Hepatocyte (in vitro differentiated cells): ENCODE measurements around the gene OTOGL. TPM values are rescaled to one million over a fixed set of nuclear protein-coding genes. Genes with fewer than 3 reads are reported as not detected.

ENCODE experiments used
- DNase-seq: peaks from one replicate; pipeline ENCODE4 v3.0.0-alpha.2; 2016; ENCODE audit warnings: low spot score
- H2AFZ ChIP-seq: fragments of 200-600 bp; sonication (generic); 2 replicates; pipeline ENCODE4 v1.6.0; 2016; ENCODE audit warnings: antibody characterized with exemption, mild to moderate bottlenecking
- H3K27ac ChIP-seq: fragments of 200-600 bp; sonication (generic); 2 replicates; pipeline ENCODE4 v1.5.1; 2016; ENCODE audit warnings: mild to moderate bottlenecking
- H3K27me3 ChIP-seq: fragments of 200-600 bp; sonication (generic); 2 replicates; pipeline ENCODE4 v1.6.1; 2016
- H3K36me3 ChIP-seq: fragments of 200-600 bp; sonication (generic); replicated peaks from 2 replicates; pipeline ENCODE4 v1.5.1; 2016; ENCODE audit warnings: low read depth; ENCODE audit not compliant: insufficient read depth
- H3K4me1 ChIP-seq: fragments of 200-600 bp; sonication (generic); 2 replicates; pipeline ENCODE4 v1.5.1; 2016; ENCODE audit warnings: mild to moderate bottlenecking, moderate library complexity; ENCODE audit not compliant: insufficient read depth
- H3K4me2 ChIP-seq: fragments of 200-600 bp; sonication (generic); 2 replicates; pipeline ENCODE4 v1.6.0; 2016
- H3K4me3 ChIP-seq: fragments of 200-600 bp; sonication (generic); 2 replicates; pipeline ENCODE4 v1.5.1; 2016; ENCODE audit warnings: mild to moderate bottlenecking
- H3K79me2 ChIP-seq: fragments of 200-600 bp; sonication (generic); 2 replicates; pipeline ENCODE4 v1.6.0; 2017; ENCODE audit warnings: mild to moderate bottlenecking
- H3K9me2 ChIP-seq: fragments of 200-600 bp; sonication (generic); replicated peaks from 2 replicates; pipeline ENCODE4 v1.6.0; 2017; ENCODE audit warnings: mild to moderate bottlenecking; ENCODE audit not compliant: insufficient read depth
- H3K9me3 ChIP-seq: fragments of 200-600 bp; sonication (generic); 2 replicates; pipeline ENCODE4 v1.5.1; 2016; ENCODE audit warnings: low read depth, mild to moderate bottlenecking
- H4K20me1 ChIP-seq: fragments of 200-600 bp; sonication (generic); 2 replicates; pipeline ENCODE4 v1.6.0; 2016; ENCODE audit warnings: mild to moderate bottlenecking; ENCODE audit not compliant: insufficient read depth, poor library complexity, severe bottlenecking
- EZH2 ChIP-seq: fragments of 200-600 bp; sonication (generic); IDR thresholded peaks from 2 replicates; pipeline ENCODE4 v1.6.1; 2016; ENCODE audit warnings: antibody characterized with exemption, mild to moderate bottlenecking, borderline replicate concordance
- EZH2phosphoT487 ChIP-seq: fragments of 200-600 bp; sonication (generic); IDR thresholded peaks from one replicate; pipeline ENCODE4 v1.6.1; 2018; ENCODE audit warnings: antibody characterized with exemption, mild to moderate bottlenecking, low read depth, moderate library complexity; ENCODE audit not compliant: unreplicated experiment, severe bottlenecking
- WGBS: methylation state at CpG from one replicate; pipeline ENCODE4 v1.1.6; 2016; ENCODE audit warnings: low lambda C conversion rate; ENCODE audit errors: missing lambda C conversion rate; 5-methylcytosine and 5-hydroxymethylcytosine counted together
- polyA plus RNA-seq: library from polyadenylated mRNA; unstranded; fragments of >200 nt; fragmentation: Nextera tagmentation; extraction: Ambion mirVana; gene quantifications from 2 replicates; pipeline ENCODE4 v1.2.1, GENCODE V29; 2016
- total RNA-seq: library from RNA; depleted of rRNA; stranded (reverse); fragments of >200 nt; gene quantifications from 2 replicates; pipeline ENCODE4 v1.2.3, GENCODE V29; 2014
- TF ChIP-seq, protein P1 (sequence below): fragments of 200-600 bp; sonication (generic); IDR thresholded peaks from 2 replicates; pipeline ENCODE4 v1.5.1; 2016; ENCODE audit warnings: antibody characterized with exemption, mild to moderate bottlenecking; ENCODE audit not compliant: poor library complexity

OTOGL gene
- total and polyA plus RNA-seq, 2 experiments from 2014 or later, result 0.33 TPM; not detected in 1

DNA sequence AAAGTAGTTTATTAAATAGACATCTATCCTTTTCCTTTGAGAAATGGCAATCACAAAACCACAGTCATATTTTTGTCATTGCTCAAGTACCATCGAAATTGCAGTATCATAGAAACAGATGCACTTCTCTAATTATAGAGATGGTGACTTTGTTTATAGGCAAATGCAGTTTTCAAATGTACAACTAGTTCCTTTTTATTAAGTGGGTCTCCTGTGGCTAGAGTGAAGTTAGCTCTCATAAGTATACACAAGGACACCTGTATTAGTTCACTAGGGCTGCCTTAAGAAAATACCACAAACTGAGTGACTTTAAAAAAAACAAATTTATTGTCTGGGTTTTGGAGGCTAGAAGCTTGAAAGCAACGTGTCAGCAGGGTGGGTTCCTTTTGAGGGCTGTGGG lies 62.8 kb downstream of the OTOGL start:
- 86% methylated on average over 2 of the region's 2 CpGs for WGBS
- H3K9me3 ChIP-seq, result no peaks in the 10 kb centered on the region
- no peak overlapping the region for H3K4me2 ChIP-seq
- TF ChIP-seq, protein P1, sequence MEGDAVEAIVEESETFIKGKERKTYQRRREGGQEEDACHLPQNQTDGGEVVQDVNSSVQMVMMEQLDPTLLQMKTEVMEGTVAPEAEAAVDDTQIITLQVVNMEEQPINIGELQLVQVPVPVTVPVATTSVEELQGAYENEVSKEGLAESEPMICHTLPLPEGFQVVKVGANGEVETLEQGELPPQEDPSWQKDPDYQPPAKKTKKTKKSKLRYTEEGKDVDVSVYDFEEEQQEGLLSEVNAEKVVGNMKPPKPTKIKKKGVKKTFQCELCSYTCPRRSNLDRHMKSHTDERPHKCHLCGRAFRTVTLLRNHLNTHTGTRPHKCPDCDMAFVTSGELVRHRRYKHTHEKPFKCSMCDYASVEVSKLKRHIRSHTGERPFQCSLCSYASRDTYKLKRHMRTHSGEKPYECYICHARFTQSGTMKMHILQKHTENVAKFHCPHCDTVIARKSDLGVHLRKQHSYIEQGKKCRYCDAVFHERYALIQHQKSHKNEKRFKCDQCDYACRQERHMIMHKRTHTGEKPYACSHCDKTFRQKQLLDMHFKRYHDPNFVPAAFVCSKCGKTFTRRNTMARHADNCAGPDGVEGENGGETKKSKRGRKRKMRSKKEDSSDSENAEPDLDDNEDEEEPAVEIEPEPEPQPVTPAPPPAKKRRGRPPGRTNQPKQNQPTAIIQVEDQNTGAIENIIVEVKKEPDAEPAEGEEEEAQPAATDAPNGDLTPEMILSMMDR, result no peak
- no peak for TF ChIP-seq EZH2phosphoT487
- TF ChIP-seq EZH2, result no peak
- no peak overlapping the region for H3K4me3 ChIP-seq
- H3K36me3 ChIP-seq, result no peaks in the 10 kb centered on the region
- DNase-seq, result no peak
- H3K9me2 ChIP-seq, result no peaks in the 10 kb centered on the region
- H3K27me3 ChIP-seq, result no peaks in the 10 kb centered on the region
- H3K4me1 ChIP-seq, result no peaks in the 10 kb centered on the region
- no peaks in the 10 kb centered on the region for H4K20me1 ChIP-seq
- no peak overlapping the region for H2AFZ ChIP-seq
- no peaks in the 10 kb centered on the region for H3K79me2 ChIP-seq
- no peak overlapping the region for H3K27ac ChIP-seq

DNA sequence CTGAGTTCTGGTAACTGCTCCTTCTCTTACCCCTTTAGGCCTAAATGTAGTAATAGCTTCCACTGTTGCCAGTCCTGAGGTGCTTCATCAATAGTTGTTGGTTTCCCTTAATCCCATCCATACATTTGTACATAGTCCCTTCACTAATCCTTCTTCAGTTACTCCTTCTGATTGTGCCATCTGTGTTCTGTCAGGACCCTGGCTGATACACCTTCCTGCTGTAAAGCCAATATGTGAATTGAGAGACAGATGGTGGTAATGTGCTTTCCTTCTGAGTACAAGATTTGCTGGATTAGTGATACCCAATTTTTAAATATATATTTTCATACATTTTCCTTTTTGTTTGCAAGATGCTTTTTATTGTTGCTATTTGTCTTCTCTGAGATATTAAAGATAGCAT lies 66.4 kb downstream of the OTOGL start:
- Histone ChIP-seq H4K20me1 (no peaks in the 10 kb centered on the region), H3K9me2 (no peaks in the 10 kb centered on the region), H3K36me3 (no peaks in the 10 kb centered on the region), H3K79me2 (no peaks in the 10 kb centered on the region), H3K4me1 (no peaks in the 10 kb centered on the region), H3K4me2 (no peak overlapping the region), H3K27ac (no peak overlapping the region), H3K4me3 (no peak overlapping the region), H3K9me3 (no peaks in the 10 kb centered on the region), H3K27me3 (no peaks in the 10 kb centered on the region), H2AFZ (no peak overlapping the region)
- DNase-seq, result no peak
- TF ChIP-seq, protein P1, result no peak
- TF ChIP-seq EZH2 (no peak), EZH2phosphoT487 (no peak)

DNA sequence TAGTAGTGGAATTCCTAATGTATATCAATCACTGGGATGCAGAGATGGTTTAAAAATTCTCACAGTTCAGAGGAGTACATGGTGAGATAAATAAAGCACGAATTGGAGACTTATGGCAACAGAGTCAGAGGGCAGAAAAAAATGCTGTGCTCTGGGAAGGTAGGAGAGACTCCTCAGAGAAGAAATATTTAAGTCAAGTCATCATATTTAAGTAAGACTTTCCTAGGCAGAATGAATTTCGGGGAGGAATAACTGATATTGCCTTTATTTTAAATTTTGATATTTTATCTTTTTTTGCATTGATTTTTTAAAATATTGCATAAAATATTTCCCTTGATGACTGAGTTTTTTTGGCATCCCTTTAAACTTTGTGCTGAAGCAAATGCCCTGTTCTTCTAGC lies 67.4 kb downstream of the OTOGL start:
- Histone ChIP-seq H3K4me2 (no peak overlapping the region), H3K9me3 (no peaks in the 10 kb centered on the region), H3K9me2 (no peaks in the 10 kb centered on the region), H3K27me3 (no peaks in the 10 kb centered on the region), H4K20me1 (no peaks in the 10 kb centered on the region), H3K79me2 (no peaks in the 10 kb centered on the region), H2AFZ (no peak overlapping the region), H3K27ac (no peak overlapping the region), H3K36me3 (no peaks in the 10 kb centered on the region), H3K4me1 (no peaks in the 10 kb centered on the region), H3K4me3 (no peak overlapping the region)
- TF ChIP-seq EZH2phosphoT487 (no peak), EZH2 (no peak)
- TF ChIP-seq, protein P1, result no peak
- no peak for DNase-seq
- WGBS, result 79% methylated on average over 2 of the region's 2 CpGs

DNA sequence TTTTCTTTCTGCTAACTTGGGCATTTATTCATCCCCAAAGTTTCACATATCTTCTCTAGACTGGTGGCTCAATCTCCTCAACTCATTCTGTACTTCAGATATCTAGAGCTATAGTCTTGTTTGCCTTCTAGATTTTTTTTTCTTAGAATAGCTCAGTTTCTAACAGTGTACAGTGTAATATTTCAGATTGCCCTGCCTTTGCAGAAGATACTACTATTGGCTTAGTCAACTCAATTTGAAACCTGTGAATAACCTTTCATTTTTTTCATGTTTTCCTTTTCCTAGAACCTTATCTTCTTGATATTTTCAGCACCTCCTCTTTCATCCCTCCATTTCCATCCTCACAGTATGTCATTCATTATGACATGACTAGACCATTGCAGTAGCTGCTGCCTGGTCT lies 69.6 kb downstream of the OTOGL start:
- DNase-seq, result no peak
- Histone ChIP-seq H3K4me3 (no peak overlapping the region), H2AFZ (no peak overlapping the region)

More for the DNA sequence above, 69.6 kb downstream of the OTOGL start:
- TF ChIP-seq EZH2phosphoT487 (no peak), EZH2 (no peak)
- TF ChIP-seq, protein P1, result no peak
- Histone ChIP-seq H3K27ac (no peak overlapping the region), H3K9me3 (no peaks in the 10 kb centered on the region), H3K79me2 (no peaks in the 10 kb centered on the region), H4K20me1 (no peaks in the 10 kb centered on the region), H3K4me2 (no peak overlapping the region), H3K9me2 (no peaks in the 10 kb centered on the region), H3K36me3 (no peaks in the 10 kb centered on the region), H3K27me3 (no peaks in the 10 kb centered on the region), H3K4me1 (no peaks in the 10 kb centered on the region)
